T-helper 2 cell treated with Interferon-gamma antibody and Interleukin-4, amounts not matched to agents 5 μg/mL and 100 μg/mL, for 36 hours (primary cell): ENCODE data around the gene SLC7A1.

Experiments
- DNase-seq: peaks from one replicate; pipeline ENCODE4 v3.0.0; 2021; ENCODE audit warnings: low spot score
- H3K27ac Mint-ChIP-seq: one replicate; pipeline ENCODE4 v1.8.0; 2021; ENCODE audit warnings: mild to moderate bottlenecking, mixed read lengths
- H3K27me3 Mint-ChIP-seq: one replicate; pipeline ENCODE4 v1.8.0; 2021; ENCODE audit warnings: low read depth, mixed read lengths
- H3K36me3 Mint-ChIP-seq: one replicate; pipeline ENCODE4 v1.8.0; 2021; ENCODE audit warnings: low read depth, mixed read lengths
- H3K4me1 Mint-ChIP-seq: one replicate; pipeline ENCODE4 v1.8.0; 2021; ENCODE audit warnings: low read depth, mixed read lengths
- H3K4me3 Mint-ChIP-seq: one replicate; pipeline ENCODE4 v1.8.0; 2022; ENCODE audit warnings: mild to moderate bottlenecking, moderate library complexity, mixed read lengths
- H3K9me3 Mint-ChIP-seq: one replicate; pipeline ENCODE4 v1.8.0; 2021; ENCODE audit warnings: mixed read lengths

SLC7A1 gene

GRCh38 chr13:29459813-29460355, 135.6 kb downstream of the SLC7A1 start:
- DNase-seq, result no peak
- peaks cover 5% of the 10 kb centered on the region for H3K27me3 Mint-ChIP-seq
- no peak overlapping the region for H3K4me3 Mint-ChIP-seq
- H3K27ac Mint-ChIP-seq, result no peak overlapping the region
- no peaks in the 10 kb centered on the region for H3K36me3 Mint-ChIP-seq
- H3K9me3 Mint-ChIP-seq, result no peaks in the 10 kb centered on the region
- H3K4me1 Mint-ChIP-seq, result no peaks in the 10 kb centered on the region
